BJ (cell line): ENCODE data around the gene HOXA1. TPM values are rescaled to one million over a fixed set of nuclear protein-coding genes. Genes with fewer than 3 reads are reported as not detected.

ENCODE experiments used
- CTCF ChIA-PET: fragments of 350-600 bp; formaldehyde crosslinking; extraction: SDS; loops from one replicate; lab custom pipeline; 2021; ENCODE audit warnings: antibody characterized with exemption, inconsistent platforms; lab: Yijun Ruan, JAX
- POLR2A ChIA-PET: fragments of 300-600 bp; sonication (Branson Sonifier 250); formaldehyde crosslinking; extraction: SDS; loops from one replicate; lab custom pipeline; 2021; ENCODE audit warnings: antibody characterized with exemption; lab: Charles Lee
- DNase-seq: peaks from one replicate; pipeline ENCODE4 v3.0.0-alpha.2; 2011; ENCODE audit warnings: low read depth
- H3K27me3 ChIP-seq: 2 replicates; pipeline ENCODE4 v1.6.0; 2011; ENCODE audit warnings: low read length; ENCODE audit not compliant: control insufficient read depth, insufficient read depth
- H3K36me3 ChIP-seq: 2 replicates; pipeline ENCODE4 v1.5.1; 2011; ENCODE audit warnings: low read length; ENCODE audit not compliant: control insufficient read depth, insufficient read depth
- H3K4me3 ChIP-seq: 2 replicates; pipeline ENCODE4 v1.5.1; 2011; ENCODE audit warnings: low read depth, mild to moderate bottlenecking, control low read depth, low read length
- CTCF ChIP-seq: IDR thresholded peaks from 2 replicates; pipeline ENCODE4 v1.5.1; 2011; ENCODE audit warnings: low read depth, mild to moderate bottlenecking, control low read depth, inconsistent platforms, low read length, moderate library complexity; ENCODE audit not compliant: insufficient read depth
- polyA plus RNA-seq: library from polyadenylated mRNA; depleted of rRNA; stranded (reverse); fragments of >200 nt; gene quantifications from 2 replicates; pipeline ENCODE4 v1.2.3, GENCODE V29; 2011

Gene HOXA1
- polyA plus RNA-seq, 1 experiment, result 0.91 TPM

GRCh38 chr7:27116031-27116961 is 20.5 kb upstream of the HOXA1 start:
- H3K36me3 ChIP-seq, result no peaks in the 10 kb centered on the region; the same call in 1 of the 2 replicates
- POLR2A ChIA-PET, result no interaction called here
- H3K4me3 ChIP-seq, result no peak overlapping the region
- no peak for DNase-seq
- CTCF ChIA-PET, result interaction anchor here (1.0 to 1.2 kb wide), 2 partner anchors 14 to 44 kb away, joined by 3 to 4 read pairs; partner anchors contain the start of gene HOXA4
- H3K27me3 ChIP-seq, result peaks cover 12% of the 10 kb centered on the region
- no peak for TF ChIP-seq CTCF

- no peak for TF ChIP-seq CTCF
- CTCF ChIA-PET, result interaction anchor here (1.2 kb wide), 1 partner anchor 11 kb away, joined by 5 read pairs; no protein-coding TSS in a partner anchor
- H3K27me3 ChIP-seq, result peaks cover 12% of the 10 kb centered on the region
- no peak for DNase-seq
- no peaks in the 10 kb centered on the region; the same call in 1 of the 2 replicates for H3K36me3 ChIP-seq
- H3K4me3 ChIP-seq, result no peak overlapping the region
- POLR2A ChIA-PET, result no interaction called here
These were observed 19.6 kb upstream of the HOXA1 start for GRCh38 chr7:27115221-27116026.

GRCh38 chr7:27114881-27115220 is 19.1 kb upstream of the HOXA1 start:
- peaks cover under 1% of the 10 kb centered on the region; the same call in 1 of the 2 replicates for H3K36me3 ChIP-seq
- ChIA-PET POLR2A (no interaction called here), CTCF (interaction anchor here (0.6 to 1.2 kb wide), 2 partner anchors 12 to 69 kb away, joined by 5 to 6 read pairs; no protein-coding TSS in a partner anchor)
- H3K27me3 ChIP-seq, result peaks cover 12% of the 10 kb centered on the region
- H3K4me3 ChIP-seq, result no peak overlapping the region
- no peak for TF ChIP-seq CTCF
- no peak for DNase-seq

DNA sequence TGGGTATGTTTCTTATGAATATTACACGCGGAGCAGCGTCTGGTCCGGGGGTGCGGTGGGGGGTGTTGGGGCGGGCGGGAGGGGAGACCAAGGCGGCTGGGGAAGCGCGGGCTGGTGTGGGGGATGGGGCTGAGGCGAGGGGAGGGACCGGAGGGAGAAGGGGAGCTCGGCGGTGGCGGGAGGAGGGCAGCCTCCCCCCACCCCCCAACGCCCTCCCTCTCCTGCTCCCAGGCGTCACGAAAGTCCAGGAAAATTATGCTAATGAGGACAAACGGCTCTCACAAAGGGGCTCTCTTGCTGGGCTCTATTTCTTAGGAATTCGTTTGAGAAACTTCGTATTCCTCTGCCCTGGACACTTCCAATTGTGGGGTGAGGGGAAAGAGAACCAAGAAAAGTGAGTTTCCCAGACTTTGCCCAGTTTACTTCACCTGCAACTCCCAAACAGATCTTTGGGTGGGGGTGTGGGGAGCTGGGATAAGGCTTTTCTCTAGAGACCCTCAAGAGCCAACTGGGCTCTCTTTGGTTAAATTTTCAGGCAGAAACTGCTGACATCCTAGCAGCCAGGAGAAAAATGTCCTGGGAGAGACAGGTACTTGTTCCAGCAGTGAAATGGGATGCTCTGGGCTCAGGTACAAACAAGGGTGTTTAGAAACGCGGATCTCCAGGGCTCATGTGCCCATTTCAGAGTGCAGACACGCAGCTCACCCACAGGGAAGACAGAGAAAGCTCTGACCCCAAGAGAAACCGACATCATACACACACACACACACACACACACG is 18.4 kb upstream of the HOXA1 start:
- POLR2A ChIA-PET, result no interaction called here
- CTCF ChIA-PET, result interaction anchor here (0.6 to 1.2 kb wide), 2 partner anchors 12 to 70 kb away, joined by 5 to 6 read pairs; no protein-coding TSS in a partner anchor

More for the DNA sequence above, 18.4 kb upstream of the HOXA1 start:
- H3K4me3 ChIP-seq, result no peak overlapping the region
- no peak for DNase-seq
- H3K36me3 ChIP-seq, result peaks cover 2% of the 10 kb centered on the region; the same call in 1 of the 2 replicates
- no peak for TF ChIP-seq CTCF
- H3K27me3 ChIP-seq, result peaks cover 14% of the 10 kb centered on the region
